H1 (cell line): ENCODE data around the gene OGDH. TPM values are rescaled to one million over a fixed set of nuclear protein-coding genes. Genes with fewer than 3 reads are reported as not detected.

Experiments used
- CTCF ChIA-PET: fragments of 300-600 bp; sonication (Branson Sonifier 250); formaldehyde crosslinking; loops from one replicate; lab custom pipeline; 2021; ENCODE audit not compliant: partially characterized antibody; lab: Charles Lee
- POLR2A ChIA-PET: fragments of 300-600 bp; sonication (Branson Sonifier 250); formaldehyde crosslinking; loops from one replicate; lab custom pipeline; 2021; ENCODE audit warnings: inconsistent platforms; ENCODE audit not compliant: partially characterized antibody; lab: Charles Lee
- DNase-seq, 2 experiments: peaks; one replicate each; pipeline versions ENCODE4 v3.0.0 to v3.0.0-alpha.2; 2010 to 2022; ENCODE audit warnings: low spot score in 2 of 2, low read depth in 1 of 2, mixed read lengths in 1 of 2
- FAIRE-seq: peaks from 2 replicates; lab custom pipeline; 2011; peaks lifted over from hg19 to GRCh38; lab: Jason Lieb, UNC
- H2AFZ ChIP-seq: 2 replicates; pipeline ENCODE4 v1.8.1; 2012; ENCODE audit warnings: low read length, inconsistent platforms
- H2AK5ac ChIP-seq: 2 replicates; pipeline ENCODE4 v1.6.1; 2013; ENCODE audit warnings: low read depth, low read length
- H2BK120ac ChIP-seq: replicated peaks from 2 replicates; pipeline ENCODE3; 2013; ENCODE audit warnings: low read depth, low read length, inconsistent platforms
- H2BK12ac ChIP-seq: 2 replicates; pipeline ENCODE4 v1.6.1; 2013; ENCODE audit warnings: low read depth, low read length
- H2BK15ac ChIP-seq: 2 replicates; pipeline ENCODE4 v1.6.1; 2013; ENCODE audit warnings: low read length
- H2BK20ac ChIP-seq: 2 replicates; pipeline ENCODE4 v1.6.1; 2013; ENCODE audit warnings: low read length
- H2BK5ac ChIP-seq: 2 replicates; pipeline ENCODE4 v1.6.1; 2013; ENCODE audit warnings: low read depth, low read length
- H3K14ac ChIP-seq: 2 replicates; pipeline ENCODE4 v1.6.1; 2013; ENCODE audit warnings: inconsistent platforms; ENCODE audit not compliant: insufficient read length
- H3K18ac ChIP-seq: 2 replicates; pipeline ENCODE4 v1.6.1; 2013; ENCODE audit warnings: low read length; ENCODE audit errors: extremely low read depth
- H3K23ac ChIP-seq: 2 replicates; pipeline ENCODE4 v1.6.1; 2013; ENCODE audit warnings: inconsistent platforms; ENCODE audit not compliant: insufficient read length
- H3K23me2 ChIP-seq: 2 replicates; pipeline ENCODE4 v1.6.1; 2013; ENCODE audit warnings: low read depth, low read length
- H3K27ac ChIP-seq: 2 replicates; pipeline ENCODE4 v1.6.1; 2011; ENCODE audit warnings: low read depth, low read length, inconsistent platforms
- H3K27me3 ChIP-seq, 4 experiments: replicated peaks in 1 of 4; 1 replicate in 1 of 4; 2 replicates in 3 of 4; pipeline versions ENCODE4 v1.6.1 to v1.8.1; 2011 to 2013; ENCODE audit warnings: low read length in 3 of 4, mild to moderate bottlenecking in 3 of 4, inconsistent platforms in 2 of 4, mixed read lengths in 2 of 4, moderate library complexity in 1 of 4; ENCODE audit not compliant: control insufficient read depth in 3 of 4, insufficient read depth in 3 of 4; ENCODE audit errors: extremely low read depth in 1 of 4
- H3K36me3 ChIP-seq, 4 experiments: 2 replicates each; pipeline versions ENCODE4 v1.6.1 to v1.8.1; 2011 to 2013; ENCODE audit warnings: mild to moderate bottlenecking in 4 of 4, low read length in 3 of 4, moderate library complexity in 2 of 4, control low read depth in 1 of 4, inconsistent platforms in 1 of 4; ENCODE audit not compliant: insufficient read depth in 4 of 4, control insufficient read depth in 2 of 4
- H3K4ac ChIP-seq: replicated peaks from 2 replicates; pipeline ENCODE3; 2013; ENCODE audit warnings: low read length, low read depth, mixed read lengths, inconsistent platforms; ENCODE audit not compliant: insufficient read length
- H3K4me1 ChIP-seq, 4 experiments: replicated peaks in 1 of 4; 1 replicate in 1 of 4; 2 replicates in 3 of 4; pipeline versions ENCODE4 v1.6.1 to v1.8.1; 2011 to 2013; ENCODE audit warnings: low read length in 3 of 4, inconsistent platforms in 2 of 4, mixed read lengths in 1 of 4; ENCODE audit not compliant: insufficient read depth in 4 of 4, control insufficient read depth in 3 of 4
- H3K4me2 ChIP-seq, 2 experiments: 2 replicates each; pipeline versions ENCODE4 v1.6.1 to v1.8.1; 2011 to 2013; ENCODE audit warnings: low read depth in 2 of 2, low read length in 2 of 2, control low read depth in 1 of 2, inconsistent platforms in 1 of 2, mild to moderate bottlenecking in 1 of 2; ENCODE audit not compliant: insufficient read depth in 1 of 2
- H3K4me3 ChIP-seq, 4 experiments: fragments of 200-600, 300-600 bp in 1 of 4; sonication (generic), shearing (Covaris generic), sonication (Bioruptor Twin) in 1 of 4; 2 replicates each; pipeline versions ENCODE4 v1.5.1 to v1.8.1; 2011 to 2016; ENCODE audit warnings: low read length in 4 of 4, low read depth in 3 of 4, control low read depth in 2 of 4, inconsistent platforms in 2 of 4, mild to moderate bottlenecking in 2 of 4, mixed read lengths in 1 of 4, moderate library complexity in 1 of 4; ENCODE audit not compliant: insufficient read depth in 2 of 4; ENCODE audit errors: extremely low read depth in 1 of 4
- H3K56ac ChIP-seq: replicated peaks from 2 replicates; pipeline ENCODE3; 2013; ENCODE audit warnings: low read depth, mild to moderate bottlenecking, mixed read lengths, low read length, inconsistent platforms; ENCODE audit not compliant: insufficient read length
- H3K79me1 ChIP-seq: 2 replicates; pipeline ENCODE4 v1.6.1; 2013; ENCODE audit warnings: low read depth, low read length, control low read depth
- H3K79me2 ChIP-seq, 2 experiments: 2 replicates each; pipeline versions ENCODE4 v1.6.1 to v1.8.1; 2012 to 2013; ENCODE audit warnings: low read length in 2 of 2, mild to moderate bottlenecking in 2 of 2, inconsistent platforms in 1 of 2; ENCODE audit not compliant: insufficient read depth in 2 of 2, control insufficient read depth in 1 of 2
- H3K9ac ChIP-seq, 4 experiments: replicated peaks in 1 of 4; 1 replicate in 1 of 4; 2 replicates in 3 of 4; pipeline versions ENCODE4 v1.6.1 to v1.8.1; 2011 to 2013; ENCODE audit warnings: low read depth in 3 of 4, low read length in 3 of 4, control low read depth in 2 of 4, mild to moderate bottlenecking in 2 of 4, moderate library complexity in 2 of 4, inconsistent platforms in 1 of 4; ENCODE audit errors: extremely low read depth in 1 of 4
- H3K9me3 ChIP-seq, 2 experiments: 2 replicates each; pipeline versions ENCODE4 v1.6.1 to v1.8.1; 2012 to 2013; ENCODE audit warnings: mild to moderate bottlenecking in 2 of 2, moderate library complexity in 2 of 2, control low read depth in 1 of 2, inconsistent platforms in 1 of 2, low read depth in 1 of 2, low read length in 1 of 2, mixed read lengths in 1 of 2; ENCODE audit not compliant: insufficient read depth in 2 of 2
- H4K20me1 ChIP-seq, 2 experiments: replicated peaks in 1 of 2; 2 replicates each; pipeline versions ENCODE3 to v1.8.1; 2011 to 2013; ENCODE audit warnings: inconsistent platforms in 2 of 2, low read length in 2 of 2, mild to moderate bottlenecking in 1 of 2; ENCODE audit not compliant: insufficient read depth in 2 of 2, control insufficient read depth in 1 of 2
- H4K5ac ChIP-seq: 2 replicates; pipeline ENCODE4 v1.6.1; 2013; ENCODE audit warnings: low read length, low read depth, mixed read lengths, inconsistent platforms; ENCODE audit not compliant: insufficient read length
- H4K8ac ChIP-seq: 2 replicates; pipeline ENCODE4 v1.8.0; 2013; ENCODE audit warnings: mild to moderate bottlenecking, moderate library complexity, low read length, inconsistent platforms; ENCODE audit not compliant: insufficient read depth; ENCODE audit errors: extremely low read depth
- H4K91ac ChIP-seq: replicated peaks from 2 replicates; pipeline ENCODE3; 2013; ENCODE audit warnings: low read length, mixed read lengths, inconsistent platforms; ENCODE audit not compliant: insufficient read length
- BACH1 ChIP-seq: IDR thresholded peaks from 2 replicates; pipeline ENCODE4 v1.6.1; 2012; ENCODE audit warnings: low read length, improper control_type of control experiment
- BRCA1 ChIP-seq: IDR thresholded peaks from 2 replicates; pipeline ENCODE4 v1.6.1; 2012; ENCODE audit warnings: low read depth, low read length, improper control_type of control experiment
- CREB1 ChIP-seq: IDR thresholded peaks from 2 replicates; pipeline ENCODE4 v1.6.1; 2012; ENCODE audit warnings: inconsistent platforms
- CTCF ChIP-seq, 3 experiments: IDR thresholded peaks; 1 replicate in 2 of 3; 2 replicates in 1 of 3; pipeline versions ENCODE4 v1.5.1 to v1.6.1; 2011; ENCODE audit warnings: low read length in 3 of 3, mild to moderate bottlenecking in 3 of 3, inconsistent platforms in 2 of 3, low read depth in 1 of 3, moderate library complexity in 1 of 3; ENCODE audit not compliant: insufficient read depth in 1 of 3; ENCODE audit errors: control extremely low read depth in 1 of 3
- GTF2F1 ChIP-seq: IDR thresholded peaks from 2 replicates; pipeline ENCODE4 v1.6.1; 2012; ENCODE audit warnings: low read depth, low read length, improper control_type of control experiment, borderline replicate concordance
- HDAC6 ChIP-seq: IDR thresholded peaks from one replicate; pipeline ENCODE4 v1.7.1; 2012; ENCODE audit warnings: low read depth, mild to moderate bottlenecking, inconsistent platforms, low read length, moderate library complexity
- KDM5A ChIP-seq: fragments of 200-600 bp; IDR thresholded peaks from 2 replicates; pipeline ENCODE4 v1.7.1; 2012; ENCODE audit warnings: mild to moderate bottlenecking, low read length, inconsistent platforms, mixed read lengths
- PHF8 ChIP-seq: fragments of 200-600 bp; sonication (generic); conservative IDR thresholded peaks from 2 replicates; pipeline ENCODE4 v1.7.1; 2012; ENCODE audit warnings: low read depth, mild to moderate bottlenecking, inconsistent platforms, low read length, moderate library complexity
- POLR2A ChIP-seq, 2 experiments: IDR thresholded peaks; 1 replicate in 1 of 2; 2 replicates in 1 of 2; pipeline ENCODE4 v1.6.1; 2011; ENCODE audit warnings: low read depth in 2 of 2, low read length in 2 of 2, mild to moderate bottlenecking in 2 of 2; ENCODE audit errors: control extremely low read depth in 1 of 2
- SIN3A ChIP-seq, 2 experiments: IDR thresholded peaks in 1 of 2; conservative IDR thresholded peaks in 1 of 2; 2 replicates each; pipeline ENCODE4 v1.6.1; 2011 to 2012; ENCODE audit warnings: low read length in 2 of 2, improper control_type of control experiment in 1 of 2, low read depth in 1 of 2, mild to moderate bottlenecking in 1 of 2
- SIRT6 ChIP-seq: IDR thresholded peaks from one replicate; pipeline ENCODE4 v1.7.1; 2012; ENCODE audit warnings: low read length, inconsistent platforms
- SIX5 ChIP-seq: IDR thresholded peaks from 2 replicates; pipeline ENCODE4 v1.6.1; 2011; ENCODE audit warnings: mild to moderate bottlenecking, low read depth, low read length
- TBP ChIP-seq: IDR thresholded peaks from 2 replicates; pipeline ENCODE4 v1.6.1; 2011; ENCODE audit warnings: low read depth, low read length, improper control_type of control experiment
- WGBS, 2 experiments: shearing (Covaris generic) in 1 of 2; methylation state at CpG; one replicate each; pipeline versions ENCODE4 v1.1.6 to v1.1.7; 2013 to 2015; ENCODE audit warnings: low lambda C conversion rate in 2 of 2, mixed read lengths in 2 of 2, inconsistent platforms in 1 of 2, low coverage in 1 of 2, missing lambda C conversion rate in 1 of 2; ENCODE audit not compliant: insufficient replicate concordance in 2 of 2, insufficient coverage in 1 of 2, insufficient read length in 1 of 2; ENCODE audit errors: extremely low coverage in 1 of 2, missing lambda C conversion rate in 1 of 2; 5-methylcytosine and 5-hydroxymethylcytosine counted together
- polyA plus RNA-seq, 7 experiments: library from polyadenylated mRNA; depleted of rRNA in 3 of 7; stranded (reverse) in 5 of 7; unstranded in 2 of 7; fragments of >200 nt in 5 of 7; fragments of 200-250 nt in 2 of 7; gene quantifications; 1 replicate in 5 of 7; 2 replicates in 1 of 7; 4 replicates in 1 of 7; pipeline versions ENCODE4 v1.2.1 to v1.2.3, GENCODE V29; 2011 to 2013; ENCODE audit warnings: missing spikeins in 2 of 7, mixed read lengths in 2 of 7
- total RNA-seq: library from RNA; stranded (reverse); fragmentation: NEBNext Ultra II Directional; extraction: Animal tissue kit (Norgen Biotek cat#: 25700); gene quantifications from 2 replicates; pipeline ENCODE4 v1.2.1, GENCODE V29; 2021

OGDH gene
- total and polyA plus RNA-seq, 2 of the 8 experiments (the other 6 are each of a cell fraction or from before 2014, with no cell fraction given) = 71.6 to 91.6 TPM

DNA sequence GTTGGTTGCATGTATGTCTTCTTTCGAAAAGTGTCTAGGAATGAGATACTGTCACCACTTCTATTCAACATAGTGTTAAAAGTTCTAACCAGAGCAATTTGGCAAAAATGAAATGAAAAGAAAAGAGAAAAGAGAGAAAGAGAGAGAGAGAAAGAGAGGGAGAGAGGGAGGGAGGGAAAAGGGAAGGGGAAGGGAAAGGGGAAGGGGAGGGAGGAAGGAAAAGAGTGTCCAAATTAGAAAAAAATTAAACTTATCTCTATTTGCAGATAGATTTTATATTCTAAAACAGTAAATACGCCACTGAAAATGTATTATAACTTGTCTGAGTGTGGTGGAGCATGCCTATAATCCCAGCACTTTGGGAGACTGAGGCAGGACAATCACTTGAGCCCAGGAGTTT, 48.9 kb upstream of the OGDH start:
- H4K5ac ChIP-seq = no peak overlapping the region
- H2BK20ac ChIP-seq = no peak overlapping the region
- H3K4me1 ChIP-seq = no peaks in the 10 kb centered on the region; a peak in 1 of 7 replicates
- H3K27ac ChIP-seq = no peak overlapping the region
- no peak overlapping the region for H3K9ac ChIP-seq
- H2BK15ac ChIP-seq = no peak overlapping the region
- H3K23me2 ChIP-seq = no peaks in the 10 kb centered on the region
- FAIRE-seq (no peak), DNase-seq (no peak)
- no peak overlapping the region for H2BK5ac ChIP-seq
- H3K4me2 ChIP-seq = no peak overlapping the region
- CTCF ChIA-PET = no interaction called here
- POLR2A ChIA-PET = no interaction called here
- no peak overlapping the region for H2AFZ ChIP-seq
- H3K56ac ChIP-seq = no peak overlapping the region
- no peaks in the 10 kb centered on the region for H3K79me1 ChIP-seq
- H3K4me3 ChIP-seq = no peak overlapping the region
- H4K20me1 ChIP-seq = no peaks in the 10 kb centered on the region
- no peak overlapping the region for H3K14ac ChIP-seq
- no peak overlapping the region for H2AK5ac ChIP-seq
- no peak overlapping the region for H3K18ac ChIP-seq
- TF ChIP-seq KDM5A (no peak), POLR2A (IDR thresholded peaks at IDR 0.05; ENCODE audit: control extremely low read depth in 1 of 2, low read depth in 2 of 2, low read length in 2 of 2) (no peak), CREB1 (no peak), SIN3A (conservative IDR thresholded peaks at IDR 0.05 in 1 of 2, IDR thresholded peaks at IDR 0.05 in 1 of 2; ENCODE audit: low read depth in 1 of 2, low read length in 2 of 2) (no peak), CTCF (IDR thresholded peaks at IDR 0.05; ENCODE audit: control extremely low read depth in 1 of 3, insufficient read depth in 1 of 3, low read depth in 1 of 3, low read length in 3 of 3) (no peak), GTF2F1 (no peak), BRCA1 (no peak), PHF8 (no peak), SIX5 (no peak), SIRT6 (no peak), HDAC6 (no peak), TBP (no peak), BACH1 (no peak)
- TF ChIP-seq, all 59 proteins: peak for 0
- H3K79me2 ChIP-seq = no peaks in the 10 kb centered on the region
- WGBS, 2 experiments = 82% methylated on average over 2 of the region's 2 CpGs; no CpG with 5 or more reads in 1 of the 2 experiments
- no peaks in the 10 kb centered on the region for H3K9me3 ChIP-seq
- no peak overlapping the region for H4K8ac ChIP-seq
- H3K4ac ChIP-seq = no peak overlapping the region
- no peaks in the 10 kb centered on the region for H3K36me3 ChIP-seq
- no peak overlapping the region for H2BK120ac ChIP-seq
- H4K91ac ChIP-seq = no peak overlapping the region
- H2BK12ac ChIP-seq = no peak overlapping the region
- no peak overlapping the region for H3K23ac ChIP-seq
- no peaks in the 10 kb centered on the region; a peak in 1 of 7 replicates for H3K27me3 ChIP-seq
